Tibial nerve (tissue), 4 donors: ENCODE measurements around the gene ULK1.
"Not testable (repeated sequence)": the region's sequence is repeated elsewhere in the genome, so short reads cannot be mapped to it uniquely, and the experiment has no call there.

Source experiments
- CTCF ChIP-seq, 5 experiments: fragments of 200-600 bp in 3 of 5; fragments of 450-650 bp in 2 of 5; sonication (generic) in 3 of 5; IDR thresholded peaks; one replicate each; pipeline ENCODE4 v1.5.1; 2016 to 2019; ENCODE audit warnings: antibody characterized with exemption in 5 of 5, mild to moderate bottlenecking in 3 of 5, moderate library complexity in 2 of 5
- EP300 ChIP-seq, 2 donors: sonication (generic); formaldehyde crosslinking; IDR thresholded peaks; one replicate each; pipeline ENCODE4 v1.6.1; 2017; ENCODE audit warnings: antibody characterized with exemption in 2 of 2, mild to moderate bottlenecking in 1 of 2
- POLR2A ChIP-seq, 2 donors: fragments of 450-650 bp; IDR thresholded peaks; one replicate each; pipeline ENCODE4 v1.6.1; 2017; ENCODE audit warnings: antibody characterized with exemption in 2 of 2, mild to moderate bottlenecking in 2 of 2, moderate library complexity in 2 of 2

GRCh38 chr12:131953810-131954209, 59.4 kb downstream of the ULK1 start:
- TF ChIP-seq EP300, CTCF, POLR2A (IDR thresholded peaks at IDR 0.05): not testable (repeated sequence)
